GM19099 (cell line): Measurements from ENCODE around the gene SCNN1G.

Experiments
- POLR2A ChIP-seq: IDR thresholded peaks from 3 replicates; pipeline ENCODE4 v1.6.1; 2011; ENCODE audit warnings: low read depth; ENCODE audit not compliant: insufficient read length; ENCODE audit errors: extremely low read depth

SCNN1G gene

GRCh38 chr16:23182206-23182678, 303 bp upstream of the SCNN1G start:
- no peak for TF ChIP-seq POLR2A

DNA sequence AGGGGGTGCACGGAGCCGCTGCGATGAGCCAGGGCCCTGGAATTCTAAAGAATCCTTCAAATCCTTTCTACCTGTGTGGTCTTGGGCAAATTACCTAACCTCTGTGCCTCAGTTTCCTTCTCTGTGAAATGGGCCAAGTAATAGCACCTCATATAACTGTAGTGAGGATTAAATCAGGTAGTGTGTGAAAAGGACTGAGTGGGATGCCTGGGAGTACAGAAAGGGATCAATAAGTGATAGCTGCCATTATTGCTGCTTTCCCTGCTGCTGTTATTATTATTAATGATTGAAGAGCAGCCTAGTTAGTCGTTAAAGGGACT, 958 bp downstream of the SCNN1G start:
- no peak for TF ChIP-seq POLR2A

GRCh38 chr16:23185656-23186055, 3.1 kb downstream of the SCNN1G start:
- no peak for TF ChIP-seq POLR2A

- no peak for TF ChIP-seq POLR2A
Observed at GRCh38 chr16:23186171-23186570, 3.6 kb downstream of the SCNN1G start.

DNA sequence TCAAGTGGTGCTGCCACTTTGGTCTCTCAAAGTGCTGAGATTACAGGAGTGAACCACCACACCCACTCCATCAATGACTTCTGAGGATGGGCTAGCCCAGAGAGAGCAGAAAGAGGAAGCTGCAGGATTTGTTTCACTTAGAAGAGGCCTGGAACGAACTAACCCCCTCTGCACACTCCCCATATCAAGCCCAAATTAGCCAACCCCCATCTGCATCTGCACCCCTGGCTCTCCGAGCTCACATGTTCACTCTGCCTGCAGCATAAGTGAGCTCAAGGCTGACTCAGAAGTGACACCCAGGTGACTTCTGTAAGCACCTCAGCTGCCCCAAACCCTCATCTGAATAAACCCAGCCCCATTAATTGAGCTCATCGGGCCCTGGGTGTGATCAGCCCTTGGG, 4.8 kb downstream of the SCNN1G start:
- TF ChIP-seq POLR2A = no peak

DNA sequence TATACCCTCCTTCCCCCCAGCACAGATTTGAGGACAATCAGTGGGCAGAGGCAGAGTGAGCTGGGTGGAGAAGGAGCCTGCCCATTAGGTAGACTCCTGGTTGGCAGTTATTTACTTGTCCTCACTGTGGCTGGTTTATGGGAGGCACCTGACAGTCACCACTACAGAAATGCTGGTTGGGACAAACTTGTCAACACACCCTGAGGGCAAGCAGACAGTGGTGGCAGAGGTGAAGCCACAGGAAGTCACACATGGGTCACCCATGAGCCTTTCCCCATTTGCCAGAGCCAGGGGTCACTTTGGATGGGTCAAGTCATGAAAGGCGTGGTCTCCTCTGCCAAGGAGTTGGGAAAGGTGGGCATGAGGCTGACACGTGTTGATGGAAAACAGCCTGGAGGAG, 6.4 kb downstream of the SCNN1G start:
- no peak for TF ChIP-seq POLR2A

- no peak for TF ChIP-seq POLR2A
Observed at GRCh38 chr16:23194497-23195221, 12.1 kb downstream of the SCNN1G start.

DNA sequence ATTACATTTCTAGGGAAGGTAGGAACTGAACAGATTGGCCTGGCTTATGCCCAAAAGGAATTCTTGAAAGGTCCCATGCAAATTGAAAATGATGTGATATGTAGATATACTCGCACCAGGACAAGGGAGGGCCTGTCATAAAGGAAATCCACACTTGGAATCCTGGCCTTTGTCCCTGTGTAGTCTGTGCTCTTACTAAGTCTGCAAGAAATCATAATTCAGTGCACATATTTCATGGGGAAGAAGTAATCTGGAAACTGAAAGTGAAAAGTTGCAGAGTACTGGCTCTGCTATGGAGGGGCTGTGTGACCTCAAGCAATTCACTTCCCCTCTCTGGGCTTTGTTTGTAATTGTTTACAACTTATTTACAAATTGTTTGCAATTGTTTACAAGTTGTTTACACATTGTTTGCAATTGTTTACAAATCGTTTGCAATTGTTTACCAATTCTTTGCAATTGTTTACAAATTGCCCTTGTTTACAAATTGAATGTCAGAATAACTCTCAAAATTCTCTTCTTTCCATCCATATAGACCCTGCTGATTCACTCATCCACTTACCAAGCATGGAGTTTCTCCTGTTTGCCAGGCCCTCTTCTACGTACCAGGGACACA, 12.9 kb downstream of the SCNN1G start:
- TF ChIP-seq POLR2A = no peak

- no peak for TF ChIP-seq POLR2A
Observed at GRCh38 chr16:23196539-23196938, 14.0 kb downstream of the SCNN1G start.

GRCh38 chr16:23202166-23202565, 19.6 kb downstream of the SCNN1G start:
- TF ChIP-seq POLR2A = no peak

DNA sequence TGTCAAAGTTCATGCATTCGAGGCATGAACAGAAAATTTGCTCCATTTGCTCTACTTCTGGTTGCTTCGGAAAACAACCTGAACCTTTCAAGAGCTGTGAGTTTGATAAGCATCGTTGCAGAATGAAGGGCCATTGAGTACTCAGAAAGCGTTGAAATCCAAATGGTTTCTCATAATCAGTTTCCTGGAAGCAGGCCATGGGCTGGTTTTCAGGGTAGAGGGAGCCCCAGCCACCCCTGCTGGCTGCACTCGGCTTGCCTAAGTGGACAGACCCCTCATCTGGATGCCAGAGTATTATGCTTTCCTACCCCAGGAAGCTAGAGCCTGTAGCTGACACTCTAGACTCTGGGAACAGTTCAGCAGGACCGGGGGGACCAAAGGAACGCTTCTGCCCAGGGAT, 24.4 kb downstream of the SCNN1G start:
- no peak for TF ChIP-seq POLR2A

GRCh38 chr16:23207485-23207884, 24.9 kb downstream of the SCNN1G start:
- no peak for TF ChIP-seq POLR2A

GRCh38 chr16:23209606-23210005, 27.1 kb downstream of the SCNN1G start:
- TF ChIP-seq POLR2A = no peak

DNA sequence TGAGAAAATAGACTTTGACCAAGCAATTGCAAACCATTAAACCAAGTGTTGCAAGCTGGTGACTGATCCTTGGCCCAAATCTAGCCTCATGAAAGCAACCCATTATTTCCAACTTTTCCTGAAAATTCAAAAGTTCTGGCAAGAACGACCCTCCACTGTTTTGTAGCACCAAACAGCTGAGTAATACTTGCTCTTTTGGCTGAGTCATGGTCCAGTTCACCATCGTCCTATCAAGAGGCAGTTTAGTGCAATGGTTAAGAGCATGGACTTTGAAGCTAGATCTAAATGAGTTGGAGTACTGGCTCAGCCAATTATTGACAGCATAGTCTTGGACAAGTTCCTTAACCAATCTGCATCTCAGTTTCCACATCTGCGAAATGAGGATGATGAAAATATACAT, 31.3 kb downstream of the SCNN1G start:
- TF ChIP-seq POLR2A = no peak

DNA sequence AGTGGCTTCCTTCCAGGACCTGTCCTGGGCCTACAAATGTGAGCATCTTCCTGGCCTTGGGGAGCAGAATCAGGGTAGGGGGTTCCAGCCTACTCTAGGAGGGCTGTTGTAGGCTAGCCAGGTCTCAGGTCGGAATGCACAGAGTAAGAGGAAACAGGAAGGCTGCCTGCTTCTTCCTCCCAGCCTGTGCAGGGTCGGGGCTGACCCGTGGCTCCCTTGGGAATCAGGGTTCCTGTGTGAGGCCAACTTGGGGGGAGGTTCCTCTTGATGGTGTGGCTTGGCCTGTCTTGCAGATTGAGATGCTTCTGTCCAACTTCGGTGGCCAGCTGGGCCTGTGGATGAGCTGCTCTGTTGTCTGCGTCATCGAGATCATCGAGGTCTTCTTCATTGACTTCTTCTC, 32.3 kb downstream of the SCNN1G start:
- no peak for TF ChIP-seq POLR2A

DNA sequence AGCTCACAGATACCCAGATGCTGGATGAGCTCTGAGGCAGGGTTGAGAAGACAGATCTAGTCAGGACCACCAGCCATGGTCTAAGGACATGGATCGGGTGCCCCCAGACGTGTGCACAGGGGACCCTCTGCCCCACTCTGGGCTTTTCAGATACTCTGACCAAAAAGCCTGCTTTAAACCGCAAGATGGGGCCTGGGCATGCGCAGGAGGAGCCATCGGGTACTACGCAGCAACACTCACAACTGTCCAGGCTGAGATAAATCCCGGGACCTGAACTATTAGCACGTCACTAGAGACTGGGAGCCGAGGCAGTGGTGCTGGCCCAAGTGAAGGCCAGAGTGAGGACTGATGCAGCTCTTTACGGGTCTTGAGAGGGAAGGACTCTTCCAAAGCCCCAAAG, 32.9 kb downstream of the SCNN1G start:
- no peak for TF ChIP-seq POLR2A
